ENCODE results near the gene EDAR.
A peak's percentile ranks its signal among the peaks of the same experiment; 100 is the strongest.

EDAR gene

GRCh38 chr2:108923736-108924579 lies 65.1 kb downstream of the EDAR start:
- peak; percentile 36 for DNase-seq

GRCh38 chr2:108923019-108923700 lies 65.9 kb downstream of the EDAR start:
- peak; percentile 29 for DNase-seq

GRCh38 chr2:108922141-108922915 lies 66.7 kb downstream of the EDAR start:
- peak; percentile 9 for DNase-seq

- peak; percentile 40 for DNase-seq
These were observed 67.7 kb downstream of the EDAR start for GRCh38 chr2:108921096-108922030.

GRCh38 chr2:108920686-108921085 lies 68.3 kb downstream of the EDAR start:
- peak; percentile 25 for DNase-seq

GRCh38 chr2:108919571-108920373 lies 69.2 kb downstream of the EDAR start:
- peak; percentile 16 for DNase-seq

- DNase-seq = no peak
These were observed 70.1 kb downstream of the EDAR start for GRCh38 chr2:108918941-108919341.

GRCh38 chr2:108918156-108918874 lies 70.7 kb downstream of the EDAR start:
- DNase-seq = no peak

- no peak for DNase-seq
These were observed 71.5 kb downstream of the EDAR start for GRCh38 chr2:108917526-108917925.

- no peak for DNase-seq
These were observed 72.1 kb downstream of the EDAR start for GRCh38 chr2:108916796-108917421.

GRCh38 chr2:108916122-108916795 lies 72.8 kb downstream of the EDAR start:
- no peak for DNase-seq

GRCh38 chr2:108912629-108912902 lies 76.5 kb downstream of the EDAR start:
- DNase-seq = no peak

GRCh38 chr2:108911807-108912628 lies 77.0 kb downstream of the EDAR start:
- no peak for DNase-seq

- no peak for DNase-seq
These were observed 77.6 kb downstream of the EDAR start for GRCh38 chr2:108911401-108911800.

- no peak for DNase-seq
These were observed 78.3 kb downstream of the EDAR start for GRCh38 chr2:108910541-108911396.

- no peak for DNase-seq
These were observed 79.0 kb downstream of the EDAR start for GRCh38 chr2:108910011-108910431.

- no peak for DNase-seq
These were observed 79.7 kb downstream of the EDAR start for GRCh38 chr2:108909275-108909823.

GRCh38 chr2:108908713-108909070 lies 80.3 kb downstream of the EDAR start:
- DNase-seq = no peak

All from right forelimb (tissue), 1 donor.